SK-N-SH (cell line): ENCODE results near the gene GPR39. TPM values are rescaled to one million over a fixed set of nuclear protein-coding genes. Genes with fewer than 3 reads are reported as not detected.

ENCODE experiments used
- CTCF ChIA-PET: fragments of 300-600, 350-600 bp; formaldehyde crosslinking; extraction: SDS; loops from one replicate; lab custom pipeline; 2021; lab: Yijun Ruan, JAX
- POLR2A ChIA-PET: fragments of 350-600 bp; sonication (Branson Sonifier 250); formaldehyde crosslinking; extraction: SDS; loops from one replicate; lab custom pipeline; 2020; ENCODE audit warnings: antibody characterized with exemption, inconsistent platforms; lab: Yijun Ruan, JAX
- DNase-seq: peaks from one replicate; pipeline ENCODE4 v3.0.0; 2012
- H2AFZ ChIP-seq: fragments of 200-600 bp; sonication (generic); 2 replicates; pipeline ENCODE4 v1.8.1; 2016; ENCODE audit warnings: antibody characterized with exemption, mild to moderate bottlenecking, low read depth
- H3F3A ChIP-seq: fragments of 200-600 bp; sonication (generic); replicated peaks from 2 replicates; pipeline ENCODE3; 2016; ENCODE audit warnings: antibody characterized with exemption, mild to moderate bottlenecking; ENCODE audit not compliant: insufficient read depth
- H3K27ac ChIP-seq, 2 experiments: fragments of 200-500 bp in 1 of 2; fragments of 200-600 bp in 1 of 2; sonication (Bioruptor generic) in 1 of 2; sonication (generic), shearing (Covaris generic) in 1 of 2; 2 replicates each; pipeline versions ENCODE4 v1.5.1 to v1.6.1; 2014 to 2016; ENCODE audit warnings: low read depth in 2 of 2, inconsistent platforms in 1 of 2, low read length in 1 of 2, mild to moderate bottlenecking in 1 of 2, mixed read lengths in 1 of 2
- H3K27me3 ChIP-seq: fragments of 200-600 bp; sonication (generic), shearing (Covaris generic); 2 replicates; pipeline ENCODE4 v1.6.1; 2016; ENCODE audit warnings: mixed run types; ENCODE audit not compliant: insufficient read depth
- H3K36me3 ChIP-seq, 2 experiments: fragments of 200-500 bp in 1 of 2; fragments of 200-600 bp in 1 of 2; sonication (Bioruptor generic) in 1 of 2; sonication (generic) in 1 of 2; replicated peaks in 1 of 2; 2 replicates each; pipeline versions ENCODE3 to v1.5.1; 2014 to 2016; ENCODE audit warnings: low read length in 1 of 2, mild to moderate bottlenecking in 1 of 2; ENCODE audit not compliant: insufficient read depth in 2 of 2, control insufficient read depth in 1 of 2
- H3K4me1 ChIP-seq, 2 experiments: fragments of 200-500 bp in 1 of 2; fragments of 200-600 bp in 1 of 2; sonication (Bioruptor generic) in 1 of 2; sonication (generic), shearing (Covaris generic) in 1 of 2; 2 replicates each; pipeline versions ENCODE4 v1.5.1 to v1.6.1; 2014 to 2016; ENCODE audit warnings: low read depth in 1 of 2, low read length in 1 of 2, mixed run types in 1 of 2; ENCODE audit not compliant: insufficient read depth in 2 of 2, control insufficient read depth in 1 of 2
- H3K4me2 ChIP-seq: fragments of 200-600 bp; sonication (generic), shearing (Covaris generic); 2 replicates; pipeline ENCODE4 v1.6.1; 2017; ENCODE audit warnings: mixed run types
- H3K4me3 ChIP-seq, 2 experiments: fragments of 200-500 bp in 1 of 2; fragments of 200-600 bp in 1 of 2; sonication (Bioruptor generic) in 1 of 2; sonication (generic), shearing (Covaris generic) in 1 of 2; 2 replicates each; pipeline versions ENCODE4 v1.5.1 to v1.8.1; 2014 to 2016; ENCODE audit warnings: low read depth in 2 of 2, inconsistent platforms in 1 of 2, low read length in 1 of 2, mild to moderate bottlenecking in 1 of 2, mixed read lengths in 1 of 2, moderate library complexity in 1 of 2
- H3K79me2 ChIP-seq: fragments of 200-600 bp; sonication (generic); 2 replicates; pipeline ENCODE4 v1.8.1; 2017; ENCODE audit warnings: mild to moderate bottlenecking; ENCODE audit not compliant: insufficient read depth
- H3K9ac ChIP-seq: fragments of 200-600 bp; sonication (generic); 2 replicates; pipeline ENCODE4 v1.6.1; 2017; ENCODE audit warnings: mixed run types
- H3K9me2 ChIP-seq: fragments of 200-600 bp; sonication (generic); 2 replicates; pipeline ENCODE4 v1.6.1; 2017; ENCODE audit warnings: mixed run types
- H3K9me3 ChIP-seq: fragments of 200-600 bp; sonication (generic); 2 replicates; pipeline ENCODE4 v1.6.1; 2017; ENCODE audit warnings: mixed run types, mild to moderate bottlenecking, moderate library complexity
- H4K20me1 ChIP-seq: fragments of 200-600 bp; sonication (generic); 2 replicates; pipeline ENCODE4 v1.6.1; 2017; ENCODE audit warnings: mild to moderate bottlenecking, mixed run types; ENCODE audit not compliant: insufficient read depth
- CHD2 ChIP-seq: fragments of 150-350 bp; IDR thresholded peaks from 2 replicates; pipeline ENCODE4 v1.6.1; 2018; ENCODE audit warnings: low read length; ENCODE audit not compliant: partially characterized antibody
- EP300 ChIP-seq, 2 experiments: IDR thresholded peaks; 2 replicates each; pipeline versions ENCODE4 v1.4.0 to v1.6.1; 2012; ENCODE audit warnings: borderline replicate concordance in 1 of 2, low read depth in 1 of 2, low read length in 1 of 2
- FOSL2 ChIP-seq: IDR thresholded peaks from 2 replicates; pipeline ENCODE4 v1.4.0; 2012; ENCODE audit warnings: low read depth, mild to moderate bottlenecking, moderate library complexity, borderline replicate concordance
- FOXJ3 ChIP-seq: sonication (generic); formaldehyde crosslinking; IDR thresholded peaks from 2 replicates; pipeline ENCODE4 v1.5.1; 2020; ENCODE audit warnings: mild to moderate bottlenecking, missing genetic modification reagents
- GABPA ChIP-seq: IDR thresholded peaks from 2 replicates; pipeline ENCODE4 v1.4.0; 2012; ENCODE audit warnings: low read depth, mild to moderate bottlenecking
- JUND ChIP-seq: IDR thresholded peaks from 2 replicates; pipeline ENCODE4 v1.4.0; 2012
- MEF2A ChIP-seq: IDR thresholded peaks from 2 replicates; pipeline ENCODE4 v1.4.0; 2012; ENCODE audit warnings: low read depth, borderline replicate concordance
- MXI1 ChIP-seq: IDR thresholded peaks from 2 replicates; pipeline ENCODE4 v1.6.1; 2012; ENCODE audit warnings: mild to moderate bottlenecking, low read depth, low read length, improper control_type of control experiment
- NFIC ChIP-seq: IDR thresholded peaks from 2 replicates; pipeline ENCODE4 v1.4.0; 2012; ENCODE audit warnings: borderline replicate concordance
- NRF1 ChIP-seq: IDR thresholded peaks from 2 replicates; pipeline ENCODE4 v1.6.1; 2012; ENCODE audit warnings: low read depth, mild to moderate bottlenecking, low read length
- RCOR1 ChIP-seq: fragments of 150-350 bp; IDR thresholded peaks from 2 replicates; pipeline ENCODE4 v1.6.1; 2017; ENCODE audit warnings: antibody characterized with exemption, low read length
- RFX5 ChIP-seq: IDR thresholded peaks from 2 replicates; pipeline ENCODE4 v1.6.1; 2012; ENCODE audit warnings: mild to moderate bottlenecking, improper control_type of control experiment, low read length
- SIN3A ChIP-seq: IDR thresholded peaks from 2 replicates; pipeline ENCODE4 v1.6.1; 2012; ENCODE audit warnings: low read depth, mild to moderate bottlenecking, low read length, moderate library complexity, borderline replicate concordance
- SMC3 ChIP-seq: IDR thresholded peaks from 2 replicates; pipeline ENCODE4 v1.6.1; 2012; ENCODE audit warnings: low read depth, low read length, improper control_type of control experiment
- TAF1 ChIP-seq: IDR thresholded peaks from 2 replicates; pipeline ENCODE4 v1.6.1; 2012; ENCODE audit warnings: low read depth, mild to moderate bottlenecking, low read length, moderate library complexity, borderline replicate concordance
- TEAD4 ChIP-seq: IDR thresholded peaks from 2 replicates; pipeline ENCODE4 v1.4.0; 2012; ENCODE audit warnings: mild to moderate bottlenecking, borderline replicate concordance; ENCODE audit not compliant: insufficient read depth
- WGBS: methylation state at CpG from one replicate; pipeline ENCODE4 v1.1.6; 2017; ENCODE audit warnings: low lambda C conversion rate; 5-methylcytosine and 5-hydroxymethylcytosine counted together
- polyA plus RNA-seq, 3 experiments: library from polyadenylated mRNA; depleted of rRNA; stranded (reverse); fragments of >200 nt; gene quantifications; 2 replicates each; pipeline ENCODE4 v1.2.3, GENCODE V29; 2012
- TF ChIP-seq, protein P1 (sequence below): IDR thresholded peaks from 2 replicates; pipeline ENCODE4 v1.4.0; 2012; ENCODE audit warnings: low read depth, borderline replicate concordance
- TF ChIP-seq, protein P2 (sequence below): fragments of 150-350 bp; IDR thresholded peaks from 2 replicates; pipeline ENCODE4 v1.6.1; 2017; ENCODE audit warnings: antibody characterized with exemption, low read length, low read depth, borderline replicate concordance
- TF ChIP-seq, protein P3 (sequence below): IDR thresholded peaks from 2 replicates; pipeline ENCODE4 v1.6.1; 2012; ENCODE audit warnings: mild to moderate bottlenecking, low read depth, low read length, moderate library complexity
- TF ChIP-seq, protein P4 (sequence below): IDR thresholded peaks from 2 replicates; pipeline ENCODE4 v1.4.0; 2012; ENCODE audit warnings: low read depth, borderline replicate concordance

The GPR39 gene
- polyA plus RNA-seq, 1 of the 3 experiments (the other 2 are of a cell fraction), result 2.3 TPM

DNA sequence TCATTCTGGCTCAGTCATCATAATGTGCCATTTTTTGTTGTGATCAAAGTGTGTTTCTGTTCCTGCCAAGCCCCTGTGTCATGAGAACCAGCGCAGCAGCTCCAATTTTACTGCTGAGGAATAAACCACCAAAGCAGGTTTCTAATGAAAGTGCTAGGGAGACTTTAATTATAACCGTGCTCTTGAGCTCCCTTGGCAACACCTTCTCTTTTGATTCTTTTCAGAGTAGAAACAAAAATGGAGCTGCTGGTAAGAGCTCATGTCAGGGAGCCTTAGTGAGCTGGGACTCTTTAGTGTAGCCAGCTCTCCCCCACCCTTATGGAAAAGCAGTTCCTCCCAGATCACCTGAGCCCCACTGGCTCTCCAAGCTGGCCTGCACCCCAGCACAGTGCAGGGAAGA lies 179.1 kb downstream of the GPR39 start:
- Histone ChIP-seq H3K4me1 (no peaks in the 10 kb centered on the region), H3K4me2 (no peak overlapping the region), H3K9me2 (no peaks in the 10 kb centered on the region), H3F3A (no peaks in the 10 kb centered on the region), H3K4me3 (no peak overlapping the region), H3K9me3 (no peaks in the 10 kb centered on the region), H2AFZ (no peak overlapping the region), H3K27me3 (no peaks in the 10 kb centered on the region), H3K27ac (no peak overlapping the region), H3K36me3 (no peaks in the 10 kb centered on the region), H4K20me1 (no peaks in the 10 kb centered on the region), H3K9ac (no peak overlapping the region), H3K79me2 (no peaks in the 10 kb centered on the region)
- DNase-seq, result no peak
- TF ChIP-seq FOSL2 (no peak), EP300 (IDR thresholded peaks at IDR 0.05; ENCODE audit: borderline replicate concordance in 1 of 2, low read depth in 1 of 2, low read length in 1 of 2) (no peak), MEF2A (no peak), NFIC (no peak), FOXJ3 (CRISPR knock-in tag) (no peak), NRF1 (no peak), TEAD4 (no peak), SIN3A (no peak), RCOR1 (no peak), GABPA (no peak), TAF1 (no peak), RFX5 (no peak), SMC3 (no peak), JUND (no peak), CHD2 (no peak), MXI1 (no peak)
- TF ChIP-seq, protein P1, sequence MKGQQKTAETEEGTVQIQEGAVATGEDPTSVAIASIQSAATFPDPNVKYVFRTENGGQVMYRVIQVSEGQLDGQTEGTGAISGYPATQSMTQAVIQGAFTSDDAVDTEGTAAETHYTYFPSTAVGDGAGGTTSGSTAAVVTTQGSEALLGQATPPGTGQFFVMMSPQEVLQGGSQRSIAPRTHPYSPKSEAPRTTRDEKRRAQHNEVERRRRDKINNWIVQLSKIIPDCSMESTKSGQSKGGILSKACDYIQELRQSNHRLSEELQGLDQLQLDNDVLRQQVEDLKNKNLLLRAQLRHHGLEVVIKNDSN, result no peak
- TF ChIP-seq, protein P2, sequence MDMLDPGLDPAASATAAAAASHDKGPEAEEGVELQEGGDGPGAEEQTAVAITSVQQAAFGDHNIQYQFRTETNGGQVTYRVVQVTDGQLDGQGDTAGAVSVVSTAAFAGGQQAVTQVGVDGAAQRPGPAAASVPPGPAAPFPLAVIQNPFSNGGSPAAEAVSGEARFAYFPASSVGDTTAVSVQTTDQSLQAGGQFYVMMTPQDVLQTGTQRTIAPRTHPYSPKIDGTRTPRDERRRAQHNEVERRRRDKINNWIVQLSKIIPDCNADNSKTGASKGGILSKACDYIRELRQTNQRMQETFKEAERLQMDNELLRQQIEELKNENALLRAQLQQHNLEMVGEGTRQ, result no peak
- TF ChIP-seq, protein P3, sequence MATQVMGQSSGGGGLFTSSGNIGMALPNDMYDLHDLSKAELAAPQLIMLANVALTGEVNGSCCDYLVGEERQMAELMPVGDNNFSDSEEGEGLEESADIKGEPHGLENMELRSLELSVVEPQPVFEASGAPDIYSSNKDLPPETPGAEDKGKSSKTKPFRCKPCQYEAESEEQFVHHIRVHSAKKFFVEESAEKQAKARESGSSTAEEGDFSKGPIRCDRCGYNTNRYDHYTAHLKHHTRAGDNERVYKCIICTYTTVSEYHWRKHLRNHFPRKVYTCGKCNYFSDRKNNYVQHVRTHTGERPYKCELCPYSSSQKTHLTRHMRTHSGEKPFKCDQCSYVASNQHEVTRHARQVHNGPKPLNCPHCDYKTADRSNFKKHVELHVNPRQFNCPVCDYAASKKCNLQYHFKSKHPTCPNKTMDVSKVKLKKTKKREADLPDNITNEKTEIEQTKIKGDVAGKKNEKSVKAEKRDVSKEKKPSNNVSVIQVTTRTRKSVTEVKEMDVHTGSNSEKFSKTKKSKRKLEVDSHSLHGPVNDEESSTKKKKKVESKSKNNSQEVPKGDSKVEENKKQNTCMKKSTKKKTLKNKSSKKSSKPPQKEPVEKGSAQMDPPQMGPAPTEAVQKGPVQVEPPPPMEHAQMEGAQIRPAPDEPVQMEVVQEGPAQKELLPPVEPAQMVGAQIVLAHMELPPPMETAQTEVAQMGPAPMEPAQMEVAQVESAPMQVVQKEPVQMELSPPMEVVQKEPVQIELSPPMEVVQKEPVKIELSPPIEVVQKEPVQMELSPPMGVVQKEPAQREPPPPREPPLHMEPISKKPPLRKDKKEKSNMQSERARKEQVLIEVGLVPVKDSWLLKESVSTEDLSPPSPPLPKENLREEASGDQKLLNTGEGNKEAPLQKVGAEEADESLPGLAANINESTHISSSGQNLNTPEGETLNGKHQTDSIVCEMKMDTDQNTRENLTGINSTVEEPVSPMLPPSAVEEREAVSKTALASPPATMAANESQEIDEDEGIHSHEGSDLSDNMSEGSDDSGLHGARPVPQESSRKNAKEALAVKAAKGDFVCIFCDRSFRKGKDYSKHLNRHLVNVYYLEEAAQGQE, result no peak
- TF ChIP-seq, protein P4, sequence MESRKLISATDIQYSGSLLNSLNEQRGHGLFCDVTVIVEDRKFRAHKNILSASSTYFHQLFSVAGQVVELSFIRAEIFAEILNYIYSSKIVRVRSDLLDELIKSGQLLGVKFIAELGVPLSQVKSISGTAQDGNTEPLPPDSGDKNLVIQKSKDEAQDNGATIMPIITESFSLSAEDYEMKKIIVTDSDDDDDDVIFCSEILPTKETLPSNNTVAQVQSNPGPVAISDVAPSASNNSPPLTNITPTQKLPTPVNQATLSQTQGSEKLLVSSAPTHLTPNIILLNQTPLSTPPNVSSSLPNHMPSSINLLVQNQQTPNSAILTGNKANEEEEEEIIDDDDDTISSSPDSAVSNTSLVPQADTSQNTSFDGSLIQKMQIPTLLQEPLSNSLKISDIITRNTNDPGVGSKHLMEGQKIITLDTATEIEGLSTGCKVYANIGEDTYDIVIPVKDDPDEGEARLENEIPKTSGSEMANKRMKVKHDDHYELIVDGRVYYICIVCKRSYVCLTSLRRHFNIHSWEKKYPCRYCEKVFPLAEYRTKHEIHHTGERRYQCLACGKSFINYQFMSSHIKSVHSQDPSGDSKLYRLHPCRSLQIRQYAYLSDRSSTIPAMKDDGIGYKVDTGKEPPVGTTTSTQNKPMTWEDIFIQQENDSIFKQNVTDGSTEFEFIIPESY, result no peak
- WGBS, result 59% methylated on average over 2 of the region's 2 CpGs
- POLR2A ChIA-PET, result no interaction called here
- CTCF ChIA-PET, result no interaction called here
